Thymus (tissue), 11 donors: ENCODE results near the gene TAF4B. TPM values are rescaled to one million over a fixed set of nuclear protein-coding genes. Genes with fewer than 3 reads are reported as not detected.
"Not testable (repeated sequence)": the region's sequence is repeated elsewhere in the genome, so short reads cannot be mapped to it uniquely, and the experiment has no call there.

Source experiments
- DNase-seq, 9 donors: peaks; one replicate each; pipeline ENCODE4 v3.0.0-alpha.2; 2013; ENCODE audit warnings: low spot score in 9 of 9, low read depth in 6 of 9, missing footprints in 1 of 9
- H3K27ac ChIP-seq, 2 donors: one replicate each; pipeline ENCODE4 v1.5.1; 2013; ENCODE audit warnings: control low read depth in 1 of 2, low read depth in 1 of 2, low read length in 1 of 2, mild to moderate bottlenecking in 1 of 2, moderate library complexity in 1 of 2
- H3K27me3 ChIP-seq, 2 donors: one replicate each; pipeline ENCODE4 v1.5.1; 2013; ENCODE audit warnings: low read length in 1 of 2; ENCODE audit not compliant: control insufficient read depth in 2 of 2, insufficient read depth in 1 of 2
- H3K36me3 ChIP-seq, 2 donors: one replicate each; pipeline ENCODE4 v1.5.1; 2013; ENCODE audit warnings: low read length in 1 of 2, mild to moderate bottlenecking in 1 of 2, moderate library complexity in 1 of 2; ENCODE audit not compliant: control insufficient read depth in 2 of 2, insufficient read depth in 2 of 2
- H3K4me1 ChIP-seq, 2 donors: one replicate each; pipeline ENCODE4 v1.5.1; 2013; ENCODE audit warnings: low read length in 2 of 2; ENCODE audit not compliant: control insufficient read depth in 2 of 2, insufficient read depth in 2 of 2
- H3K4me3 ChIP-seq, 2 donors: one replicate each; pipeline ENCODE4 v1.5.1; 2013; ENCODE audit warnings: low read length in 2 of 2, control low read depth in 1 of 2, mild to moderate bottlenecking in 1 of 2
- H3K9me3 ChIP-seq, 2 donors: one replicate each; pipeline ENCODE4 v1.5.1; 2013; ENCODE audit warnings: low read length in 1 of 2, mild to moderate bottlenecking in 1 of 2; ENCODE audit not compliant: control insufficient read depth in 2 of 2, insufficient read depth in 1 of 2
- WGBS: extraction: QIAGEN DNeasy Blood & Tissue Kit; methylation state at CpG from one replicate; pipeline ENCODE4 v1.1.7; 2013; 5-methylcytosine and 5-hydroxymethylcytosine counted together
- polyA plus RNA-seq: library from polyadenylated mRNA; stranded (reverse); fragments of 200-250 nt; gene quantifications from one replicate; pipeline ENCODE4 v1.2.3, GENCODE V29; 2013
- total RNA-seq: library from RNA; stranded (reverse); fragments of 120-200 nt; gene quantifications from one replicate; pipeline ENCODE4 v1.2.4, GENCODE V29; 2013
- donor health status: healthy.

TAF4B gene
- total and polyA plus RNA-seq, 2 donors: 6.8 to 7.5 TPM

DNA sequence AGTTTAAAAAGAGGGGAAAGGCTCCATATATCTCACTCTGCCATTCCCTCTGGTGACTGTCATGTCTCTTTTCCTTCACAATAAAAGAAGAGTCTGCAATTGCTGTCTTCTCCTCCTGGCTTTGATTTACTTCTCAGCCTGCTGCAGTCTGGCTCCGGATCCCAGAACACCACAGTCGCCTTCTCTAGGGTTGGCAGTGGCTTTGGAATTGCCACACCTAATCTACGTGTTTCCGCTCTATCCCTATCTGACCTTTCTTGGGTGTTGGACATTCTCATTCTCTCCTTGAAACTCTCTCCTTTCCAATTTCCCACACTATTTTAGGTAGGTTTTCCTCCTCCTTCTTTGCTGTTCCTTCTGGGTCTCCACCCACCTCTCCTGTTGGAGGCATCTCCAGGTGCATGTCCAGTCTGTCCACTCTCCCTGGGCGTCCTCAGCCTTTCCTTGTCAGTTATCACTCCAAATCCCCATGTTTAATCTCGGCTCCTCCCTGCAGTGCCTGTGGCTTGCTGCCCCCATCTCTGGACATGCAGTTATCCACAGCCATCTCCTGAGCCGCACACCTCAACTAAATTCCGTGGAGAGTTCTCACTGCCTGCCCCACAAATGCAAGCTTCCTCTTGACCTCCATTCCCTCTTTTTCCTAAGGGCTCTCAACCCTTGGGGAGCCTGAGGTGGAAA, 209.3 kb downstream of the TAF4B start:
- Histone ChIP-seq H3K9me3 (no peaks in the 10 kb centered on the region), H3K4me3 (no peak overlapping the region), H3K4me1 (no peaks in the 10 kb centered on the region), H3K27ac (no peak overlapping the region), H3K27me3 (peaks cover 0 to 2% of the 10 kb centered on the region in 2 donors), H3K36me3 (no peaks in the 10 kb centered on the region)
- no peak for DNase-seq
- 97% methylated on average over 8 of the region's 8 CpGs for WGBS

DNA sequence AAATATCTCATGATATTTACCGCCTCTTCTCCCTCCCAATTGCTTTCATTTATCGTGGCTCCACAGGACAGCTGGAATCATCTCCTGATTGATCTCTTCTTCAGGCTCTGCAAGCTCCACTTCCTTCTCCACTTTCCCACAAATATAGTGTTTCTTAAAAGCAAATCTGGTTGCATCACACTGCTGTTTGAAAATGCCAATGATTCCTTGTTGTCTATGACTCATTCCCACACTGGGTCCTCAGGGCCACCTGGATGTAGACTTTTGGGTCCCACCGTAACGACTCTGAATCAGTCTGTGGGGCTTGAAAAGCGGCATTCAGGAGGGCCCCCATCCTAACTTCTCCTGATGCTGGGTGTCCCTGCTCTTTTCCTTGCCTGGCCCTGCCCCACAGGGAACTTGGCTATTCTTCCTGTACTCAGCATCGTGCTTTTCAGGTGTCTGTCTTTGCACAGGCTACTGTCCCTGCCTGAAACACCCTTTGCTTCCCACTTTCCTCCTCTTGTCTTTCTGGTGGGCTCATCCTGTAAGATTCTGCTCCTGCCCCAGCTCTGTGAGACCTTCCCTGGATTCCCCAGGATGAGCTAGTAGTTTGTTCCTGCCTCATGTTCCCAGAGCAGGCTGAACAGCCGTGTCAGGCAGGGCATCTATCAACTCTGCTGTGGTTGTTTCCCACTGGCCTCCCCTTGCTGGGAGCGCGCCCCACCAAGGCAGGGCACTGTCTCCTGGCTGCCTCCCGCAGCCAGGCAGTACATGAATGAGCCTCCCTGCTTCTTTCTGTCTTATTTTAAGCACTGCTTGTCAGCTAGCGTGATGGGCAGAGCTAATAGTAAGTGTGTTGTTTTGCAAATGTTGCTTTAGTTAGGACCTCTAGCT, 210.2 kb downstream of the TAF4B start:
- peaks cover 0 to 2% of the 10 kb centered on the region in 2 donors for H3K27me3 ChIP-seq
- no peaks in the 10 kb centered on the region for H3K9me3 ChIP-seq
- H3K27ac ChIP-seq: no peak overlapping the region
- no peak for DNase-seq
- H3K4me3 ChIP-seq: no peak overlapping the region
- no peaks in the 10 kb centered on the region for H3K4me1 ChIP-seq
- H3K36me3 ChIP-seq: no peaks in the 10 kb centered on the region
- WGBS: 89% methylated on average over 11 of the region's 11 CpGs

DNA sequence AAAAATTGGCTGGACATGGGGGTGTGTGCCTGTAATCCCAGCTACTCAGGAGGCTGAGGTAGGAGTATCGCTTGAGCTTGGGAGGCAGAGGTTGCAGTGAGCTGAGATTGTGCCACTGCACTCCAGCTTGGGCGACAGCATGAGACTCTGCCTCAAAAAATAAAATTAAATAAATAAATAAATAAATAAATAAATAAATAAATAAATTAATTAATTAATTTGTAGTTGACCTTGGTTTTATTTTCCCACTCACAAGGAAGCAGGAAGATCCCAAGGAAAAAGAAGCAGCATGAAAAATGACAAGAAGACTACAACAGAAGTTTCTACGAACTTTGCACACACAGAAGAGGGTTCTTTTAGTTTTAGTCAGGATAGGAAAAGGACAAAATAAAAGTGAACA, 211.4 kb downstream of the TAF4B start:
- not testable (repeated sequence) for H3K27me3 ChIP-seq, H3K9me3 ChIP-seq, H3K4me3 ChIP-seq, H3K27ac ChIP-seq, H3K4me1 ChIP-seq, H3K36me3 ChIP-seq, DNase-seq
- 96% methylated on average over 3 of the region's 3 CpGs for WGBS

DNA sequence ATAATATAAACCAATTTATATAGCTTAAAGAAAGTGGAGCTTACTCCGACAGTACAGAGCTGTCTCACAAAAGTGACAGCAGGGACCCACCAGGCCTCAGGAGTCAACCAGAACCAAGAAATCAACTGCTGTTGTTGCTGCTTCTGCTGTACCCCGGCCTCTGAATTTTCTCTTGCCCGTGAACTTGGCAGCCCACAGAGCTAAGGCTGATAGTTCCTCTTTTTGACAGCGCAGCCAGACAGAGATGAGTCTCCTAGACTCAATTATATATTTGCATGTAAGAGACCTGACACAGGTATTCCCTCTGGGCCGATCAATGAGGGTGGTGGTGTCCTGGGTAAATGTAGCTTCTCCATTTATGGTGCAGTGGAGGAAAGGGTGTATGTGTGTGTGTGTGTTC, 212.7 kb downstream of the TAF4B start:
- Histone ChIP-seq H3K4me3 (no peak overlapping the region), H3K27ac (no peak overlapping the region), H3K9me3 (no peaks in the 10 kb centered on the region), H3K36me3 (no peaks in the 10 kb centered on the region), H3K27me3 (peaks cover 0 to 2% of the 10 kb centered on the region in 2 donors), H3K4me1 (no peaks in the 10 kb centered on the region)
- WGBS: 56% methylated on average over 5 of the region's 5 CpGs
- no peak for DNase-seq

DNA sequence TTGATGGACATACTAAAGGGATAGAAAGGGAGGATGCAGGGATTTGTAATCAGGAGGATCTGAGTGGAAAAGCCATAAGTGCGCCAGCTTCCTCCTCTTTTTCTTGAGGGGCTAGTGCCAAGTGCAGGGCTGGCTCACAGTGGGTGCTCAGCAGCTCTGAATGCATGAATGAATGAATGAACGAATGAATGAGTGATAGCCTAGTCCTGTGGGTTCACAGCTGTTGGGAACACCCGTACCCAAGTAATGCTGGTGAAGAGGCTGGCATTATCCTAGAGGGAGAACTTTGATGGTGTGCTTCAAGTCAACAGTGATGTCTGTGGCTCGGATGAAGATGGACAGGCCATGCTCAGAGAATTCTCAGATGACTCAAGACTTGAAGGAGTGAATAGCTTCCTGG, 213.3 kb downstream of the TAF4B start:
- H3K27me3 ChIP-seq: peaks cover 0 to 2% of the 10 kb centered on the region in 2 donors
- H3K36me3 ChIP-seq: no peaks in the 10 kb centered on the region
- H3K4me1 ChIP-seq: no peaks in the 10 kb centered on the region
- no peaks in the 10 kb centered on the region for H3K9me3 ChIP-seq
- no peak overlapping the region for H3K4me3 ChIP-seq
- no peak for DNase-seq
- 91% methylated on average over 4 of the region's 4 CpGs for WGBS
- H3K27ac ChIP-seq: no peak overlapping the region

DNA sequence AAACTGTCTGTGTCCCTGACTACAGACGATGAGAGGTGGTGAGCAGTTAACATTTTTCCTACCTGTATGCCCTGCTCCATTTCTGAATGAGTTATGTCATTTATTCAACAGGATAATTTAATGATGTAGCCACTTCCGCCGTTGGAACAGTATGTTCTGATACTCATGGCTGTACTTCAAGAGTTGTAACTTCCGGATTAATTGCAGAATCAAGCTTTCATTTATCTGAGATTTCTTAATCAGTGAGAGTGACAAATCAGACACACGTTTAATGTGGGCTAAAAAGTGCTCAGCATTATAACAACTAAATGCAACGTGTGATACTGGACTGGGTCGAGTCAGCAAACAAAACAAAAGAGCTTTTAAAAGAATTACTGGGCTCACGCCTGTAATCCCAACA, 214.4 kb downstream of the TAF4B start:
- H3K27ac ChIP-seq: no peak overlapping the region
- DNase-seq: no peak
- H3K4me1 ChIP-seq: no peaks in the 10 kb centered on the region
- peaks cover 0 to 2% of the 10 kb centered on the region in 2 donors for H3K27me3 ChIP-seq
- H3K4me3 ChIP-seq: no peak overlapping the region
- H3K36me3 ChIP-seq: no peaks in the 10 kb centered on the region
- WGBS: 89% methylated on average over 8 of the region's 8 CpGs
- H3K9me3 ChIP-seq: no peaks in the 10 kb centered on the region

Other genes starting within 250 kb of the TAF4B start
- gene SS18, start 135.8 kb upstream of the TAF4B start, total RNA-seq: 51.2 TPM
- gene SS18, start 135.8 kb upstream of the TAF4B start, polyA plus RNA-seq: 49.3 TPM
- 0.66 TPM for gene PSMA8, start 92.6 kb upstream of the TAF4B start, total RNA-seq
- 0.84 TPM for gene PSMA8, start 92.6 kb upstream of the TAF4B start, polyA plus RNA-seq